ENCODE measurements around the gene ZNF366. TPM values are rescaled to one million over a fixed set of nuclear protein-coding genes. Genes with fewer than 3 reads are reported as not detected.

ZNF366 gene
- total RNA-seq, 2 experiments from 2014 or later, result not detected

GRCh38 chr5:72511366-72511765 lies 4.2 kb upstream of the ZNF366 start:
- H3K27ac Mint-ChIP-seq, result no peak overlapping the region
- POLR2A ChIA-PET, result no interaction called here
- no peak for DNase-seq
- H3K27me3 Mint-ChIP-seq, result peaks cover 27% of the 10 kb centered on the region
- H3K36me3 Mint-ChIP-seq (ENCODE audit: low read depth), result no peaks in the 10 kb centered on the region
- no peak overlapping the region for H3K4me3 Mint-ChIP-seq
- H3K9me3 Mint-ChIP-seq, result no peaks in the 10 kb centered on the region
- CTCF ChIA-PET, result no interaction called here
- H3K4me1 Mint-ChIP-seq, result no peaks in the 10 kb centered on the region

DNA sequence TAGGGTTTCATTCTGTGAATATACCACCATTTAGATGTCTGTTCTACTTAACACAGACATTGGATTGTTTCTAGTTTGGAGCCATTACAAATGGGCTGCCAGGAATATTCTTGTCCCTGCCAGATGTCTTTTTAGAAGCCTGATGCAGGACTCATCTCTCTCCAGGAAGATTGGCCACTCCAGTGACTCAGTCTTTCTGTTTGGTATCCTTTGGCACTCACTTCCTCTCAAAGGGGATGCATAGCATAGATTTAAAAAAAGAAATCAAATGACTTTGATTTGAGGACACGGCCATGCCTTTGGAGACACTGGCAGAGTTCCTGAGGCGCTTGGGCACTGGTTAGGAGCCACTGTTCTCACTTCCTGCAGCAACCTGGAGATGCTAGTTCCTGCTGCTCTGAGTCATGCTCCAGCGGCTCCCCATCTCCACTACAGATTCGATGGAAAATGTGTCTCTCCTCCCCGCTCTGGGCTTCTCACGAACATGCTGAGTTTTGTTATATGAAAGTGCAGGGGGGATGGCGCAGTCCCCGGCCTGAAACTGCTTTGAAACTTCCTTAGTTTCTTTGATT lies 3.5 kb upstream of the ZNF366 start:
- Mint-ChIP-seq H3K4me1 (no peaks in the 10 kb centered on the region), H3K27me3 (peaks cover 29% of the 10 kb centered on the region), H3K36me3 (ENCODE audit: low read depth) (no peaks in the 10 kb centered on the region), H3K4me3 (no peak overlapping the region), H3K27ac (no peak overlapping the region), H3K9me3 (no peaks in the 10 kb centered on the region)
- ChIA-PET CTCF (no interaction called here), POLR2A (no interaction called here)
- DNase-seq, result no peak

- CTCF ChIA-PET, result interaction anchor here (1.2 kb wide), 1 partner anchor 8 kb away, joined by 3 read pairs; no protein-coding TSS in a partner anchor
- no peak overlapping the region for H3K27ac Mint-ChIP-seq
- no peak for DNase-seq
- H3K36me3 Mint-ChIP-seq (ENCODE audit: low read depth), result no peaks in the 10 kb centered on the region
- H3K27me3 Mint-ChIP-seq, result peaks cover 31% of the 10 kb centered on the region
- H3K4me1 Mint-ChIP-seq, result peaks cover 2% of the 10 kb centered on the region
- no peaks in the 10 kb centered on the region for H3K9me3 Mint-ChIP-seq
- no peak overlapping the region for H3K4me3 Mint-ChIP-seq
- POLR2A ChIA-PET, result no interaction called here
These were observed 2.2 kb upstream of the ZNF366 start for GRCh38 chr5:72509401-72509800.

DNA sequence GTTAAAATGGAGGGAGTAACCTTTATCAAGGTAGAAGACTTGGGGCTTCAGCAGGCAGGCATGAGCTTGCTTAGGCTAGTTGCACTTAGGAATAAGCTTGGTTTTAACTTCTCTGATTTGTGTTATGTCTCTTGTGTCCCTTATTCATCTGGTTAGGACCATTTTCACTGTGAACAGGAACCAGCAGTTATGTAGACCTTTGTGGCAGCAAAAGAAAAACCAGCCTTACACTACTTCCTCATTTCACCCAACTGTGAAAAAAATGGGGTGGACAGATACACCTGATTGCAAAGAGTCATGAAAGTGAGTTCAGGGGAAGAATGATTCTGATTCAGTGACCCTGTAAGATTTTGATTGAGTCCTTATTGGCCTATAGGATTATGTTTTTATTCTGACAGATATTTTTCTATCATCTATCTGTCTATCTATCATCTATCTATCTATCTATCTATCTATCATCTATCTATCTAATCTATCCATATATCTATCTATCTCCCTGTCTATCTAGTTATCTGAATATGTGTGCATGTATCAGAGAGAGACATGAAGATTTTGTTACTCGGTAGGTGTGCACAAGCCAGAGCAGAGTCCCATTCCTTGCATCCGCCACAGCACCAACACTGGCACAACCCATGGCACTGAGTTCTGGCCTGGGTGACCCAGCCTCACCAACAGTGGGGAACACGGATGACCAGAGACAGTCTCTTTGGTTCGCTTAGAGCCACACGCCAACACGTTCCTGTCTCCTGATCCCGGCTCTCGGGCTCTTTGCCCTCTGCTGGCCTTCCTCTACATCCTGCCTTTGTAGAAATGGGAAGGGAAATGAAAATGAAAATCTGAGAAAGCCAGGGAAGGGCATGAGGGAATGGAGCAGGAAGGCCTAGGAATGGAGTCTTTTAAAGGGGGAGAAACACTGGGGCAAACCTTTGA lies 1.3 kb upstream of the ZNF366 start:
- CTCF ChIA-PET, result no interaction called here
- peaks cover 2% of the 10 kb centered on the region for H3K4me1 Mint-ChIP-seq
- no peak for DNase-seq
- H3K27ac Mint-ChIP-seq, result no peak overlapping the region
- POLR2A ChIA-PET, result no interaction called here
- no peaks in the 10 kb centered on the region for H3K9me3 Mint-ChIP-seq
- H3K27me3 Mint-ChIP-seq, result peaks cover 31% of the 10 kb centered on the region
- H3K36me3 Mint-ChIP-seq (ENCODE audit: low read depth), result no peaks in the 10 kb centered on the region
- H3K4me3 Mint-ChIP-seq, result no peak overlapping the region

DNA sequence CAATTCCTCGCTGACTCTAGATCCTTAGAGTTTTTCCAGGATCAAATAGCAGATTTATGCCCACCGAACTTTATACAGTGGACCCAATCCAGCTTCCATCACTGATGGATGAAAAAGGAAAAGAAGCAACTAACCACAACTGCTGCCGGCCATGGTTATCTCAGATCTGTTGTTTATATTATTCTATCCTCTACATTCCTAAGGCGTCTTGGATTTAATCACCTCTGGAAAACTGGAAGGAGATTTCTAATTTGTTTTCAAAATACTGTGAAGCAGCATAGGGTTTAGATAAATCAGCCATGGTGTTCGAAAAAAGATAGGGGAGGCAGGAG lies 663 bp upstream of the ZNF366 start:
- no peak for DNase-seq
- H3K27me3 Mint-ChIP-seq, result peaks cover 31% of the 10 kb centered on the region
- POLR2A ChIA-PET, result no interaction called here
- no peaks in the 10 kb centered on the region for H3K9me3 Mint-ChIP-seq
- no peaks in the 10 kb centered on the region for H3K36me3 Mint-ChIP-seq (ENCODE audit: low read depth)
- no peak overlapping the region for H3K27ac Mint-ChIP-seq
- H3K4me1 Mint-ChIP-seq, result peaks cover 2% of the 10 kb centered on the region
- CTCF ChIA-PET, result no interaction called here
- H3K4me3 Mint-ChIP-seq, result no peak overlapping the region

DNA sequence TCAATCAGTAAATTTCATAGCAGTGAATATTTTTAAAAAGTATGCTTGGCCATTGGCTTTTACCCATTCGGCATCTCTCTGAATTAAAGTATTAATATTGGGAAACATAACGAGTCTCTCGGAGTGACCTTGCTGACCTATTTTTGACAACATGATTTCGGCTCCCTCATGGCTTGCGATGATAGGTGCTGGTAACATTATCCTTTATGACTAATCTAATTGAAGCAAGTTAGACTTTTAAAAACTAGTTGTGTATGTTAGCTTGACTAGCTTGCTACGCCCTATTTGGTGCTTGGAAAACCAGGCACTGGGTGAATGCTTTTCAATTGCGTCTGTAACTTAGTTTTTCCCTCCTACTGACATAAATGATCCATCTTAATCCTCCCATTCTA lies 1.1 kb downstream of the ZNF366 start:
- POLR2A ChIA-PET, result no interaction called here
- peaks cover 21% of the 10 kb centered on the region for H3K27me3 Mint-ChIP-seq
- H3K36me3 Mint-ChIP-seq (ENCODE audit: low read depth), result no peaks in the 10 kb centered on the region
- no peaks in the 10 kb centered on the region for H3K9me3 Mint-ChIP-seq
- H3K4me3 Mint-ChIP-seq, result no peak overlapping the region
- peaks cover 2% of the 10 kb centered on the region for H3K4me1 Mint-ChIP-seq
- no peak for DNase-seq
- H3K27ac Mint-ChIP-seq, result no peak overlapping the region
- CTCF ChIA-PET, result interaction anchor here (1.4 kb wide), 1 partner anchor 16 kb away, joined by 4 read pairs; no protein-coding TSS in a partner anchor

DNA sequence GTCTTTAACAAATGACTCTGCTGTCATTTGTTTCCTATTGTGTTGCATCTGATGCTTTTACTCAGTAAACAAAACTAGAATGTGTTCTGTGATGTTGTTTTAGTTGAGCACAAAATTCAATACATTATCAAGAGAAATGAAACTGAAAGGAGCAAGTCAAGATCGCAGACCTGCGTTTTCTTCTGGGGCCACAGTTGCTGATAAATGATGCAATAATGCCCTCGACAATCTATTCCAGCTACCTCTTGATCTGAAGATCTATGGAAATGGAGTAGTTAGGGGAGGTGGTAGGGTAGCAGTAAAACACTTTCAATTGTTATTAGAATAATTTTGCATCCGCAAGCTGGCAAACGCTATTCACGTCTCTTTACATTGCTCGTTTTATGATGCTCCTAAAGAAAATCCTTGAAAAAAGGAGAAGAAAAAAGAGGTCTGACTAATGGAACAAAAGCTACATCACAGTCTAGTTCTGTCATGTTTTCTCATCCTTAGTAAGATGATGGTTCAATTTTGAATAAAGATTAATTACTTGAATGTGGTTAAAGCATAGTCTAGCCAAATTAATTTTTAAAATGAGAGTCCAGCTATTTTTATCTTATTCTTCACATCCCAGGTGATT lies 1.6 kb downstream of the ZNF366 start:
- no peak overlapping the region for H3K4me3 Mint-ChIP-seq
- no peaks in the 10 kb centered on the region for H3K9me3 Mint-ChIP-seq
- ChIA-PET CTCF (interaction anchor here (1.4 kb wide), 1 partner anchor 16 kb away, joined by 4 read pairs; no protein-coding TSS in a partner anchor), POLR2A (no interaction called here)
- H3K27me3 Mint-ChIP-seq, result peaks cover 19% of the 10 kb centered on the region
- H3K36me3 Mint-ChIP-seq (ENCODE audit: low read depth), result no peaks in the 10 kb centered on the region
- H3K4me1 Mint-ChIP-seq, result peaks cover 2% of the 10 kb centered on the region
- H3K27ac Mint-ChIP-seq, result peak overlapping the region; percentile 60
- DNase-seq, result no peak

DNA sequence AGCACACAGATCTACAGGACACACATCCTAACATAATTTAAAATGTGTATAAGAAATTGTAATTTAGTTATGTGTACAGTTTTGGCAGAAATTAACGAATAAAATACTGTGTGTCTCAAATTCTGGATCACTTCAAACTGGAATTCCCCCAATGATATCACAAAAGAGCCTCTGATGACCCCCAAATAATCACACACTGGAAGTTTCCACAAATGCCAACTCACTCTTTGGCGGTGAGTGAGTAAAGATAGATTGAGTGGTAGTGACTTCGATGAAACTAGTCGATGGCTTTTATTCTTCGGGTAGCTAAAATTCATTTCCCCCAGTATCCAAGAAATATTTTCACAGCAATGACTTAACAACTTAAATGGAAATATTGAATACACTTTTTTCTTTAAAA lies 2.2 kb downstream of the ZNF366 start:
- Mint-ChIP-seq H3K27me3 (peaks cover 18% of the 10 kb centered on the region), H3K27ac (no peak overlapping the region), H3K36me3 (ENCODE audit: low read depth) (no peaks in the 10 kb centered on the region), H3K9me3 (no peaks in the 10 kb centered on the region), H3K4me3 (no peak overlapping the region), H3K4me1 (peaks cover 2% of the 10 kb centered on the region)
- POLR2A ChIA-PET, result no interaction called here
- CTCF ChIA-PET, result interaction anchor here (1.4 kb wide), 1 partner anchor 15 kb away, joined by 4 read pairs; no protein-coding TSS in a partner anchor
- DNase-seq, result no peak

DNA sequence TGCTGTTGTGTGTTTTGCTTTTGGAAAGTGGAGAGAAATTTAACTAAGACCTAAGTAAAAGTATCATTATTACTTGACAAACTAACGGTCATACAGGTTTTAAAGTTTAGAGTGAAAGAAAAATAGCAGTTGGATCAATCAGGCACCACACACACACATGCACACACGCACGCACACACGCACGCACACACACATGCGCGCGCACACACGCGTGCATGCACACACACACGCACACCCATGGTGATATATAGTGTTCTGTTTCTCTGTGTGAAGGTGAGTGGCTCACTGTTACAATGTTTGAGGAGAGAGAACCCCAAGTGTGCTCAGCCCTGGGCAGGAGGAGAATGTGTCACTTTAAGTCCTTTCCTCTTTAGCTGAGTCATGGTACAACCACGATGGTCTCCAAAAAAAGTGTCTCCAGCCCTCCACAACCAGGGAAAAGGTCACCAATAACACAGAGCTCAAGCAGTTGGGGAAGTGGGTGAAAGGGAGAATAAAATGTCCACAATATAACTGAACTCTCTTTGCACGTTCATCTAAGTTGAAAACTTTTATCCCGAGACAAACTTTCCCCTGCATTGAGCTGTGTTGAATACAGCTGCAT lies 3.2 kb downstream of the ZNF366 start:
- no peak overlapping the region for H3K27ac Mint-ChIP-seq
- H3K27me3 Mint-ChIP-seq, result peaks cover 18% of the 10 kb centered on the region
- no peak for DNase-seq
- no peaks in the 10 kb centered on the region for H3K9me3 Mint-ChIP-seq
- CTCF ChIA-PET, result no interaction called here
- no peaks in the 10 kb centered on the region for H3K36me3 Mint-ChIP-seq (ENCODE audit: low read depth)
- no peak overlapping the region for H3K4me3 Mint-ChIP-seq
- peaks cover 2% of the 10 kb centered on the region for H3K4me1 Mint-ChIP-seq
- POLR2A ChIA-PET, result no interaction called here

DNA sequence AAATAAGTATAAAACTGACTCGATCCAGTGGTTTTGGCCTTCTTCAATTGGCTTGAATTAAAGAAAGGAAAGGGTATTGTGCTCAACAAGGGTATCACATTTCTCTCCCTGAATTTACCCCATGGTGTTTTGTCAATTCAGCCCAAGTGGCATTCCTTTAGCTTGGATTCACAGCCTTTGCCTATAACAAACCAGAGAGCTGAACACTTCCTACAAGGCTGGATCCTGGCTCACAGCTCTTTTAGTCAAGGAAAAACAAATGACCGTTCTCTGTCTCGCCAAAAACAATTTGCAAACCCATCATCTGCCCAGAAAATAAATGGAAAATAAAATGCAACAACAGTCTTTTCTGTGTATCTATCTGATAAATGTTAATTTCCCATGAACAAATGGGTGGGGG lies 5.7 kb downstream of the ZNF366 start:
- Mint-ChIP-seq H3K4me3 (no peak overlapping the region), H3K27ac (no peak overlapping the region), H3K27me3 (peaks cover 12% of the 10 kb centered on the region), H3K4me1 (peaks cover 2% of the 10 kb centered on the region), H3K9me3 (no peaks in the 10 kb centered on the region), H3K36me3 (ENCODE audit: low read depth) (no peaks in the 10 kb centered on the region)
- CTCF ChIA-PET, result interaction anchor here (1.4 kb wide), 1 partner anchor 8 kb away, joined by 3 read pairs; no protein-coding TSS in a partner anchor
- no peak for DNase-seq
- POLR2A ChIA-PET, result no interaction called here

DNA sequence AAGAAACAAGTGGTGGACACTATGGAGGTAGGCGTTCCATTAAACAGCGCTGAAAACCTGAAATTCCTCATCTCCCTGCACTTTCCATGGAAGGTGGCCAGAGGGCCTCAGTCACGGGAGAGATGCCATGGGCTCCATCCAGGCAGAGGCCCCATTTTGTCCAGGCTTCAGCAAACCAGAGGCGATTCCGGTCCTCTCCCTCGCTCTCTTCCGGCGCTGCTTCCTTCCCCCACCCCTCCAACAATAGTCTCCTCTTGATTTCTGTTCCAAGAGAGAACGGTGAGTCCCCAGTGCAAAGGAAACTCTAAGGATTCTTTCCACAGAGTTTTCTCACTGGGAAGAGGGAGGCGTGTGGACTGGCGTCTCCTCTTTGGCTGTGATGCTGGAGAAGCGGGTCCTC lies 7.5 kb downstream of the ZNF366 start:
- H3K9me3 Mint-ChIP-seq, result no peaks in the 10 kb centered on the region
- POLR2A ChIA-PET, result no interaction called here
- H3K4me3 Mint-ChIP-seq, result no peak overlapping the region
- H3K4me1 Mint-ChIP-seq, result no peaks in the 10 kb centered on the region
- no peaks in the 10 kb centered on the region for H3K36me3 Mint-ChIP-seq (ENCODE audit: low read depth)
- CTCF ChIA-PET, result no interaction called here
- peaks cover 15% of the 10 kb centered on the region for H3K27me3 Mint-ChIP-seq
- H3K27ac Mint-ChIP-seq, result no peak overlapping the region
- DNase-seq, result no peak

GRCh38 chr5:72499090-72499489 lies 8.1 kb downstream of the ZNF366 start:
- CTCF ChIA-PET, result no interaction called here
- Mint-ChIP-seq H3K27ac (no peak overlapping the region), H3K27me3 (peaks cover 15% of the 10 kb centered on the region), H3K4me3 (no peak overlapping the region), H3K36me3 (ENCODE audit: low read depth) (no peaks in the 10 kb centered on the region), H3K9me3 (no peaks in the 10 kb centered on the region), H3K4me1 (no peaks in the 10 kb centered on the region)
- DNase-seq, result no peak
- POLR2A ChIA-PET, result no interaction called here

DNA sequence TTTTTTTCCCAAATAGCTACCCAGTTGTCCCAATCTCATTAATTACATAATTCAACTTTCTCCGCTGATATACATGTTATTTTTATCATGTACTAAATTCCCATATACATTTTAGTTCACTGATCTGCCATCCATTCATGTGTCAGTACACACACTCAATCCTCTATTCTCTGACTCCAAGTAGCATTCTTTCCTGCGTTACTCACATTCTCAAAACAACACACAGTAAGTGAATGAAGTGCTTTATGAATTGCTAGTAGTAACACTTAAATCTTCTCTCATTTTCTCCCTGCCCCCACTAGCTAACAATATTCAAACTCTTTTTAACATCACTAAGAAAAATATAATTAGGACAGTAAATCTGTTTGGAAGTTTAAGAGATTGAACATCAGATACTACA lies 8.9 kb downstream of the ZNF366 start:
- no peaks in the 10 kb centered on the region for H3K36me3 Mint-ChIP-seq (ENCODE audit: low read depth)
- H3K27me3 Mint-ChIP-seq, result peaks cover 15% of the 10 kb centered on the region
- H3K9me3 Mint-ChIP-seq, result no peaks in the 10 kb centered on the region
- no peaks in the 10 kb centered on the region for H3K4me1 Mint-ChIP-seq
- ChIA-PET CTCF (no interaction called here), POLR2A (no interaction called here)
- H3K4me3 Mint-ChIP-seq, result no peak overlapping the region
- DNase-seq, result no peak
- no peak overlapping the region for H3K27ac Mint-ChIP-seq

Data from activated CD4-positive, alpha-beta T cell treated with anti-CD3 and anti-CD28 coated beads, Interleukin-2, amount 10 ng/mL, durations not matched to agents 7 days and 5 days (primary cell).